K562 (cell line): ENCODE data around the gene FAM53C. TPM values are rescaled to one million over a fixed set of nuclear protein-coding genes. Genes with fewer than 3 reads are reported as not detected.
A peak's percentile ranks its signal among the peaks of the same experiment; 100 is the strongest.

Source experiments
- ARID1B ChIP-seq: fragments of 450-650 bp; IDR thresholded peaks from 2 replicates; pipeline ENCODE4 v1.6.1; 2016; ENCODE audit warnings: antibody characterized with exemption, mild to moderate bottlenecking, inconsistent platforms
- ARNT ChIP-seq, 2 experiments: fragments of 450-650 bp; IDR thresholded peaks; 2 replicates each; pipeline ENCODE4 v1.6.1; 2016; ENCODE audit warnings: mild to moderate bottlenecking in 1 of 2
- CEBPG ChIP-seq, 3 experiments: fragments of 200-800 bp in 1 of 3; sonication (Bioruptor generic) in 1 of 3; sonication (generic) in 1 of 3; formaldehyde crosslinking in 1 of 3; IDR thresholded peaks in 2 of 3; conservative IDR thresholded peaks in 1 of 3; 2 replicates each; pipeline versions ENCODE4 v1.6.1 to v1.8.0; 2016 to 2022; ENCODE audit warnings: missing compliant biosample characterization in 2 of 3, missing genetic modification characterization in 2 of 3, mild to moderate bottlenecking in 1 of 3, missing genetic modification reagents in 1 of 3
- EHMT2 ChIP-seq: fragments of 450-650 bp; IDR thresholded peaks from 2 replicates; pipeline ENCODE4 v1.6.1; 2018; ENCODE audit warnings: antibody characterized with exemption
- HIVEP1 ChIP-seq: fragments of 250-450 bp; sonication (Bioruptor Pico); IDR thresholded peaks from 2 replicates; pipeline ENCODE4 v1.4.0; 2020; ENCODE audit warnings: mild to moderate bottlenecking
- MCM7 ChIP-seq, 2 experiments: fragments of 450-650 bp; IDR thresholded peaks; 2 replicates each; pipeline ENCODE4 v1.6.1; 2016 to 2018
- MEIS2 ChIP-seq: fragments of 450-650 bp; IDR thresholded peaks from 2 replicates; pipeline ENCODE4 v1.6.1; 2014; ENCODE audit warnings: mild to moderate bottlenecking; ENCODE audit not compliant: partially characterized antibody
- NUFIP1 ChIP-seq: fragments of 450-650 bp; IDR thresholded peaks from 2 replicates; pipeline ENCODE4 v1.6.1; 2018; ENCODE audit not compliant: partially characterized antibody
- PPARD ChIP-seq: fragments of 250-450 bp; sonication (Bioruptor Pico); IDR thresholded peaks from 2 replicates; pipeline ENCODE4 v1.8.0; 2022; ENCODE audit warnings: inconsistent platforms, mild to moderate bottlenecking, moderate library complexity
- RAD51 ChIP-seq: fragments of 450-650 bp; IDR thresholded peaks from 2 replicates; pipeline ENCODE4 v1.7.1; 2016; ENCODE audit warnings: low read depth, mild to moderate bottlenecking, borderline replicate concordance
- RFX1 ChIP-seq: fragments of 450-650 bp; IDR thresholded peaks from 2 replicates; pipeline ENCODE4 v1.6.1; 2016; ENCODE audit warnings: mild to moderate bottlenecking, moderate library complexity
- SIN3B ChIP-seq: fragments of 450-650 bp; IDR thresholded peaks from 2 replicates; pipeline ENCODE4 v1.6.1; 2017; ENCODE audit warnings: low read depth, mild to moderate bottlenecking, moderate library complexity
- SP2 ChIP-seq: IDR thresholded peaks from 2 replicates; pipeline ENCODE4 v1.6.1; 2011; ENCODE audit warnings: mild to moderate bottlenecking, low read depth, low read length, moderate library complexity; ENCODE audit not compliant: poor library complexity, severe bottlenecking; ENCODE audit errors: extremely low read depth
- SREBF1 ChIP-seq: fragments of 150-350 bp; IDR thresholded peaks from 2 replicates; pipeline ENCODE4 v1.6.1; 2014; ENCODE audit warnings: antibody characterized with exemption, low read depth, low read length, borderline replicate concordance
- STAG1 ChIP-seq: sonication (generic); formaldehyde crosslinking; IDR thresholded peaks from 2 replicates; pipeline ENCODE4 v1.5.0; 2020; ENCODE audit warnings: missing genetic modification reagents, borderline replicate concordance
- ZFX ChIP-seq: sonication (generic); formaldehyde crosslinking; IDR thresholded peaks from 2 replicates; pipeline ENCODE4 v1.8.0; 2022; ENCODE audit warnings: mild to moderate bottlenecking, missing genetic modification reagents, moderate library complexity
- ZNF274 ChIP-seq: IDR thresholded peaks from 2 replicates; pipeline ENCODE4 v1.6.1; 2011; ENCODE audit warnings: low read depth, mild to moderate bottlenecking, low read length, moderate library complexity, borderline replicate concordance
- ZNF696 ChIP-seq: fragments of 250-450 bp; sonication (Bioruptor Pico); conservative IDR thresholded peaks from 2 replicates; pipeline ENCODE4 v1.4.0; 2020; ENCODE audit warnings: mild to moderate bottlenecking, moderate library complexity
- polyA plus RNA-seq, 8 experiments: library from polyadenylated mRNA; depleted of rRNA in 4 of 8; stranded (reverse) in 5 of 8; unstranded in 3 of 8; fragments of >200 nt; fragmentation: Nextera tagmentation in 2 of 8; fragmentation: Illumina TruSeq in 1 of 8; extraction: Ambion mirVana in 2 of 8; extraction: Trizol in 1 of 8; gene quantifications; 2 replicates each; pipeline versions ENCODE4 v1.2.1 to v1.2.3, GENCODE V29; 2011 to 2014; ENCODE audit warnings: inconsistent platforms in 1 of 8, missing spikeins in 1 of 8
- total RNA-seq, 7 experiments: library from RNA; depleted of rRNA in 6 of 7; stranded (reverse); fragments of >200 nt in 6 of 7; fragmentation: Illumina TruSeq in 2 of 7; extraction: Trizol in 2 of 7; gene quantifications; 2 replicates each; pipeline versions ENCODE4 v1.2.1 to v1.2.3, GENCODE V29; 2011 to 2021; ENCODE audit warnings: low replicate concordance in 1 of 7
- TF ChIP-seq, protein P1 (sequence below): IDR thresholded peaks from 3 replicates; pipeline ENCODE4 v1.6.1; 2011; ENCODE audit warnings: borderline replicate concordance, mild to moderate bottlenecking; ENCODE audit not compliant: insufficient read length, insufficient read depth
- TF ChIP-seq, protein P2 (sequence below): fragments of 450-650 bp; IDR thresholded peaks from one replicate; pipeline ENCODE4 v1.6.1; 2018; ENCODE audit warnings: mild to moderate bottlenecking, moderate library complexity; ENCODE audit not compliant: partially characterized antibody
- TF ChIP-seq, protein P3 (sequence below): fragments of 250-450 bp; sonication (Bioruptor Pico); IDR thresholded peaks from 2 replicates; pipeline ENCODE4 v1.4.0; 2020; ENCODE audit warnings: mild to moderate bottlenecking, moderate library complexity

Gene FAM53C
- total and polyA plus RNA-seq, 9 of the 15 experiments (the other 6 are each of a cell fraction or from before 2014, with no cell fraction given), result 9.7 to 38.5 (median 25.2) TPM

DNA sequence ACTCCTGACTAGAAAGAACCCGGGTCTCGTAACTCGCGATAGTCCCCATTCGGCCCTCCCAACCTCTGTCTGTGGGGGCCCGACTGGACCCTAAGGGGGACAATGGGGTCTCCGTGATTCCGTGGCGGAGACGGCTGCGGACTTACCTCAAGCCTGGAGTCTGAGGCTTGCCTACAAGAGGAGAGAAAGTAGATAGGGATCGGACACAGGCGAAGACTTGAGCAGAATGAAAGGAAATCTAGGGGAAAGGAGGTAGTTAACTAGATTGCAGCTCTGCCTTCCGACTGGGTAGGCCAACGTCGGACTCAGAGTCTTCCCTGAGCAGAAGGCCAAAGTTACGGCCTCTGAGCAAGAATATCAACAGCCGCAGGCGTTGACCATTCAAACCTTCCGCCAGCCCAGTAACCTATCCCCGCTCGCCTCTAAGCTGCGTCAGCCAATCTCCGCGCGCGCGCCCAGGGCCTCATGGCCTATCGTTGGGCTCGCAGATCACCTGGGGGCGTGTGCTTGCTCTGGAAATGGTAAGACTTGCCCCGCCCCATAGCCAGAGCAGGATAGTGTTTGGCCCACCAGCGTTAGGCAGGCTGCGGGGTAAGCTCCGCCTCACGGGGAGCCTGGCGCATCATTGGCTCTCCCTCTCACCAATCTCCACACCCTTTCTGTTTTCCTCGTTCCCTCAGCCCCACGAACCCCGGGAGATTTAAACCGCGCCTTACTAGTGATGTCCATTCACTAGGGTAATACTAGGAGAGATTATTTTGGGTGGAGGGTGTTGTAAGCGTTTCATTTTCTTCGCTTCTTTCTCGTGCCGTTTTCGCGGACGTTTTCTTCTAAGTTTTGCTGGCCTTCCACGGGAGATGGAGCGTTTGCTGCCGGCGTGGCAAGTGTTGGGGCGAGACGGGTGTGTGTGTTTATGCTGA lies 6.4 kb upstream of the FAM53C start, which contains the start of gene CDC25C (continued):
- TF ChIP-seq SP2 (peak; percentile 68), HIVEP1 (CRISPR knock-in tag) (no peak), SREBF1 (no peak), NUFIP1 (no peak), RAD51 (no peak), MEIS2 (peak; percentile 35), ZFX (CRISPR knock-in tag) (peak; percentile 96), EHMT2 (no peak), STAG1 (CRISPR knock-in tag) (no peak), ZNF274 (no peak), MCM7 (IDR thresholded peaks at IDR 0.05) (no peak), ZNF696 (CRISPR knock-in tag) (no peak), SIN3B (peak; percentile 87), ARID1B (no peak), PPARD (CRISPR knock-in tag) (no peak), ARNT (IDR thresholded peaks at IDR 0.05) (peak in 1 of 2 experiments; percentile 56; a peak in 1 of 4 replicates), CEBPG (CRISPR knock-in tag; IDR thresholded peaks at IDR 0.05) (no peak), CEBPG (tag; conservative IDR thresholded peaks at IDR 0.05 in 1 of 2, IDR thresholded peaks at IDR 0.05 in 1 of 2) (no peak), RFX1 (no peak)
- TF ChIP-seq, protein P1, sequence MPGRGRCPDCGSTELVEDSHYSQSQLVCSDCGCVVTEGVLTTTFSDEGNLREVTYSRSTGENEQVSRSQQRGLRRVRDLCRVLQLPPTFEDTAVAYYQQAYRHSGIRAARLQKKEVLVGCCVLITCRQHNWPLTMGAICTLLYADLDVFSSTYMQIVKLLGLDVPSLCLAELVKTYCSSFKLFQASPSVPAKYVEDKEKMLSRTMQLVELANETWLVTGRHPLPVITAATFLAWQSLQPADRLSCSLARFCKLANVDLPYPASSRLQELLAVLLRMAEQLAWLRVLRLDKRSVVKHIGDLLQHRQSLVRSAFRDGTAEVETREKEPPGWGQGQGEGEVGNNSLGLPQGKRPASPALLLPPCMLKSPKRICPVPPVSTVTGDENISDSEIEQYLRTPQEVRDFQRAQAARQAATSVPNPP, result no peak
- TF ChIP-seq, protein P2, sequence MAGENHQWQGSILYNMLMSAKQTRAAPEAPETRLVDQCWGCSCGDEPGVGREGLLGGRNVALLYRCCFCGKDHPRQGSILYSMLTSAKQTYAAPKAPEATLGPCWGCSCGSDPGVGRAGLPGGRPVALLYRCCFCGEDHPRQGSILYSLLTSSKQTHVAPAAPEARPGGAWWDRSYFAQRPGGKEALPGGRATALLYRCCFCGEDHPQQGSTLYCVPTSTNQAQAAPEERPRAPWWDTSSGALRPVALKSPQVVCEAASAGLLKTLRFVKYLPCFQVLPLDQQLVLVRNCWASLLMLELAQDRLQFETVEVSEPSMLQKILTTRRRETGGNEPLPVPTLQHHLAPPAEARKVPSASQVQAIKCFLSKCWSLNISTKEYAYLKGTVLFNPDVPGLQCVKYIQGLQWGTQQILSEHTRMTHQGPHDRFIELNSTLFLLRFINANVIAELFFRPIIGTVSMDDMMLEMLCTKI, result no peak
- TF ChIP-seq, protein P3, sequence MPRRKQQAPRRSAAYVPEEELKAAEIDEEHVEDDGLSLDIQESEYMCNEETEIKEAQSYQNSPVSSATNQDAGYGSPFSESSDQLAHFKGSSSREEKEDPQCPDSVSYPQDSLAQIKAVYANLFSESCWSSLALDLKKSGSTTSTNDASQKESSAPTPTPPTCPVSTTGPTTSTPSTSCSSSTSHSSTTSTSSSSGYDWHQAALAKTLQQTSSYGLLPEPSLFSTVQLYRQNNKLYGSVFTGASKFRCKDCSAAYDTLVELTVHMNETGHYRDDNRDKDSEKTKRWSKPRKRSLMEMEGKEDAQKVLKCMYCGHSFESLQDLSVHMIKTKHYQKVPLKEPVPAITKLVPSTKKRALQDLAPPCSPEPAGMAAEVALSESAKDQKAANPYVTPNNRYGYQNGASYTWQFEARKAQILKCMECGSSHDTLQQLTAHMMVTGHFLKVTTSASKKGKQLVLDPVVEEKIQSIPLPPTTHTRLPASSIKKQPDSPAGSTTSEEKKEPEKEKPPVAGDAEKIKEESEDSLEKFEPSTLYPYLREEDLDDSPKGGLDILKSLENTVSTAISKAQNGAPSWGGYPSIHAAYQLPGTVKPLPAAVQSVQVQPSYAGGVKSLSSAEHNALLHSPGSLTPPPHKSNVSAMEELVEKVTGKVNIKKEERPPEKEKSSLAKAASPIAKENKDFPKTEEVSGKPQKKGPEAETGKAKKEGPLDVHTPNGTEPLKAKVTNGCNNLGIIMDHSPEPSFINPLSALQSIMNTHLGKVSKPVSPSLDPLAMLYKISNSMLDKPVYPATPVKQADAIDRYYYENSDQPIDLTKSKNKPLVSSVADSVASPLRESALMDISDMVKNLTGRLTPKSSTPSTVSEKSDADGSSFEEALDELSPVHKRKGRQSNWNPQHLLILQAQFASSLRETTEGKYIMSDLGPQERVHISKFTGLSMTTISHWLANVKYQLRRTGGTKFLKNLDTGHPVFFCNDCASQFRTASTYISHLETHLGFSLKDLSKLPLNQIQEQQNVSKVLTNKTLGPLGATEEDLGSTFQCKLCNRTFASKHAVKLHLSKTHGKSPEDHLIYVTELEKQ (CRISPR knock-in tag), result no peak
